H1 (cell line): ENCODE measurements around the gene FRMD4A. TPM values are rescaled to one million over a fixed set of nuclear protein-coding genes. Genes with fewer than 3 reads are reported as not detected.

Experiments
- MAFK ChIP-seq: IDR thresholded peaks from 2 replicates; pipeline ENCODE4 v1.6.1; 2012; ENCODE audit warnings: low read depth, mild to moderate bottlenecking, improper control_type of control experiment, low read length
- RAD21 ChIP-seq, 2 experiments: IDR thresholded peaks in 1 of 2; conservative IDR thresholded peaks in 1 of 2; 2 replicates each; pipeline ENCODE4 v1.6.1; 2011; ENCODE audit warnings: low read depth in 2 of 2, low read length in 2 of 2, improper control_type of control experiment in 1 of 2, inconsistent platforms in 1 of 2, mild to moderate bottlenecking in 1 of 2, moderate library complexity in 1 of 2
- SIX5 ChIP-seq: IDR thresholded peaks from 2 replicates; pipeline ENCODE4 v1.6.1; 2011; ENCODE audit warnings: mild to moderate bottlenecking, low read depth, low read length
- polyA plus RNA-seq, 7 experiments: library from polyadenylated mRNA; depleted of rRNA in 3 of 7; stranded (reverse) in 5 of 7; unstranded in 2 of 7; fragments of >200 nt in 5 of 7; fragments of 200-250 nt in 2 of 7; gene quantifications; 1 replicate in 5 of 7; 2 replicates in 1 of 7; 4 replicates in 1 of 7; pipeline versions ENCODE4 v1.2.1 to v1.2.3, GENCODE V29; 2011 to 2013; ENCODE audit warnings: missing spikeins in 2 of 7, mixed read lengths in 2 of 7
- total RNA-seq: library from RNA; stranded (reverse); fragmentation: NEBNext Ultra II Directional; extraction: Animal tissue kit (Norgen Biotek cat#: 25700); gene quantifications from 2 replicates; pipeline ENCODE4 v1.2.1, GENCODE V29; 2021
- TF ChIP-seq, protein P1 (sequence below): IDR thresholded peaks from 2 replicates; pipeline ENCODE4 v1.6.1; 2011; ENCODE audit warnings: low read depth, mild to moderate bottlenecking, low read length; ENCODE audit not compliant: insufficient read depth
- TF ChIP-seq, protein P2 (sequence below), 3 experiments: IDR thresholded peaks; 1 replicate in 2 of 3; 2 replicates in 1 of 3; pipeline versions ENCODE4 v1.5.1 to v1.6.1; 2011; ENCODE audit warnings: low read length in 3 of 3, mild to moderate bottlenecking in 3 of 3, inconsistent platforms in 2 of 3, low read depth in 1 of 3, moderate library complexity in 1 of 3; ENCODE audit not compliant: insufficient read depth in 1 of 3; ENCODE audit errors: control extremely low read depth in 1 of 3

Gene FRMD4A
- total and polyA plus RNA-seq, 2 of the 8 experiments (the other 6 are each of a cell fraction or from before 2014, with no cell fraction given), result 38.6 to 39.6 TPM

DNA sequence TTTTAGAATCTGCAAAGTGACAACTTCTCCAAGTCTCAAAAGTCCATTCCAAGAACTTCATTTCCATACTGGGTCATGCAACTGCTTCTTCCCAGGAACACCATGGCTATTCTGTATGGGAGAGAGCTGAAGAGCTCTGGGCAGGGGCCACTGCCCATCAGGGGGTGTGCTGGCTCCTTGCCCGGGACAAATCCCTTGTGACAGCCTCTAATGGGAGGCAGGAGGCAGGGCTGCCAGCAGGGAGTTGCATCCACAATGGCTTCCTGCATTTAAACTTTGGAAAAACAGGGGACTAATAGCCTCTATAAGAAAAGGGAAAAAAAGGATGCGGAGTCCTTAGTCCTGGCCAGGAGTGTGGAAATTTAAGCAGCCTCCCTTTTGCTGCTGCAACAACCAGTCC, 18.4 kb upstream of the FRMD4A start (continued):
- TF ChIP-seq MAFK, result no peak
- TF ChIP-seq RAD21 (IDR thresholded peaks at IDR 0.05 in 1 of 2, conservative IDR thresholded peaks at IDR 0.05 in 1 of 2; ENCODE audit: low read depth in 2 of 2, low read length in 2 of 2), result no peak
- no peak for TF ChIP-seq SIX5
- TF ChIP-seq, protein P1, sequence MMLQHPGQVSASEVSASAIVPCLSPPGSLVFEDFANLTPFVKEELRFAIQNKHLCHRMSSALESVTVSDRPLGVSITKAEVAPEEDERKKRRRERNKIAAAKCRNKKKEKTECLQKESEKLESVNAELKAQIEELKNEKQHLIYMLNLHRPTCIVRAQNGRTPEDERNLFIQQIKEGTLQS, result no peak
- TF ChIP-seq, protein P2, sequence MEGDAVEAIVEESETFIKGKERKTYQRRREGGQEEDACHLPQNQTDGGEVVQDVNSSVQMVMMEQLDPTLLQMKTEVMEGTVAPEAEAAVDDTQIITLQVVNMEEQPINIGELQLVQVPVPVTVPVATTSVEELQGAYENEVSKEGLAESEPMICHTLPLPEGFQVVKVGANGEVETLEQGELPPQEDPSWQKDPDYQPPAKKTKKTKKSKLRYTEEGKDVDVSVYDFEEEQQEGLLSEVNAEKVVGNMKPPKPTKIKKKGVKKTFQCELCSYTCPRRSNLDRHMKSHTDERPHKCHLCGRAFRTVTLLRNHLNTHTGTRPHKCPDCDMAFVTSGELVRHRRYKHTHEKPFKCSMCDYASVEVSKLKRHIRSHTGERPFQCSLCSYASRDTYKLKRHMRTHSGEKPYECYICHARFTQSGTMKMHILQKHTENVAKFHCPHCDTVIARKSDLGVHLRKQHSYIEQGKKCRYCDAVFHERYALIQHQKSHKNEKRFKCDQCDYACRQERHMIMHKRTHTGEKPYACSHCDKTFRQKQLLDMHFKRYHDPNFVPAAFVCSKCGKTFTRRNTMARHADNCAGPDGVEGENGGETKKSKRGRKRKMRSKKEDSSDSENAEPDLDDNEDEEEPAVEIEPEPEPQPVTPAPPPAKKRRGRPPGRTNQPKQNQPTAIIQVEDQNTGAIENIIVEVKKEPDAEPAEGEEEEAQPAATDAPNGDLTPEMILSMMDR (IDR thresholded peaks at IDR 0.05; ENCODE audit: control extremely low read depth in 1 of 3, insufficient read depth in 1 of 3, low read depth in 1 of 3, low read length in 3 of 3), result no peak
- TF ChIP-seq, all 59 proteins: peak for 0
